Measurements from ENCODE around the gene CCDC107. TPM values are rescaled to one million over a fixed set of nuclear protein-coding genes. Genes with fewer than 3 reads are reported as not detected.
A peak's percentile ranks its signal among the peaks of the same experiment; 100 is the strongest.

Gene CCDC107
- total and polyA plus RNA-seq, 2 donors: 25.6 to 43.2 TPM

DNA sequence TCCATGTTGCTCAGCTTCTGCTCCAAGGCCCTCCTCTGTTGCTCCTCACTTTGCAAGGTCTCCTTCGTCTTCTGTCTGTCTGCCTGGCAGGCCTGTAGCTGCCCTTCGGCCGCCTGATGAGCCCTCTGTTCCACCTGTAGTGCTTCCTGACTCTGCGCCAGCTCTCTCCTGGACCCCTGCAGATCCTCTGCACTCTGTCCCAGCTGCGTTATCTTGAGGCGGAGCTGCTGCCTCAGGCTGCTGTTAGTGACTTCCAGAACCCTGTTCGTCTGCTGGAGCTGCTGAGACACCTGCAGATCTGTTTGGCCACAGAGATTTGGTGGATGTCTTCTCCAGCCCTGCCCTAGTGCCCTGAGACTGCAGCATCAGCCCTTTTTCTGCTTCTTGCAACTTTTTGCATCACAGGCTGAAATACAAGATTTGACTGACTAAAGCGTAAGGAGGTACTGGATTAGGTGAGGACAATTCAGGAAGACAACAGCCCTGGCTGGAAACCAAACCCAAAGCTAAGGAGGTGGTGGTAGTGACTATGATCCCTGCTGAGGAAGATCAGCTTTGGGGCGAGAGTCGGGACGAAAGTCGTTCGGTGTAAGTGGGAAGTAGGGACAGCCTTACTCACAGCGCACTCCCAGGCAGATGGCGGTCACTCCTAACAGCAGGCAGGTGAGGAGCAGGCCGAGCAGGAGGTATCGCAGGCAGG, 42.0 kb upstream of the CCDC107 start:
- Histone ChIP-seq H3K9me3 (ENCODE audit: control insufficient read depth in 2 of 2, insufficient read depth in 1 of 2, low read length in 1 of 2) (peaks cover 0 to 2% of the 10 kb centered on the region in 2 donors), H3K27me3 (ENCODE audit: control insufficient read depth in 2 of 2, insufficient read depth in 1 of 2, low read length in 1 of 2) (no peaks in the 10 kb centered on the region), H3K4me3 (ENCODE audit: low read length in 2 of 2) (peak overlapping the region; percentile 60 to 69), H3K27ac (ENCODE audit: low read depth in 1 of 2, low read length in 1 of 2) (peak overlapping the region; percentile 71 to 78), H3K4me1 (ENCODE audit: control insufficient read depth in 2 of 2, insufficient read depth in 2 of 2, low read length in 2 of 2) (peaks cover 35 to 53% of the 10 kb centered on the region in 2 donors), H3K36me3 (ENCODE audit: control insufficient read depth in 2 of 2, insufficient read depth in 2 of 2, low read length in 1 of 2) (no peaks in the 10 kb centered on the region)
- peak in 1 of 9 donors; percentile 68 for DNase-seq (ENCODE audit: low read depth in 6 of 9, low spot score in 9 of 9)
- WGBS: 82% methylated on average over 17 of the region's 17 CpGs

DNA sequence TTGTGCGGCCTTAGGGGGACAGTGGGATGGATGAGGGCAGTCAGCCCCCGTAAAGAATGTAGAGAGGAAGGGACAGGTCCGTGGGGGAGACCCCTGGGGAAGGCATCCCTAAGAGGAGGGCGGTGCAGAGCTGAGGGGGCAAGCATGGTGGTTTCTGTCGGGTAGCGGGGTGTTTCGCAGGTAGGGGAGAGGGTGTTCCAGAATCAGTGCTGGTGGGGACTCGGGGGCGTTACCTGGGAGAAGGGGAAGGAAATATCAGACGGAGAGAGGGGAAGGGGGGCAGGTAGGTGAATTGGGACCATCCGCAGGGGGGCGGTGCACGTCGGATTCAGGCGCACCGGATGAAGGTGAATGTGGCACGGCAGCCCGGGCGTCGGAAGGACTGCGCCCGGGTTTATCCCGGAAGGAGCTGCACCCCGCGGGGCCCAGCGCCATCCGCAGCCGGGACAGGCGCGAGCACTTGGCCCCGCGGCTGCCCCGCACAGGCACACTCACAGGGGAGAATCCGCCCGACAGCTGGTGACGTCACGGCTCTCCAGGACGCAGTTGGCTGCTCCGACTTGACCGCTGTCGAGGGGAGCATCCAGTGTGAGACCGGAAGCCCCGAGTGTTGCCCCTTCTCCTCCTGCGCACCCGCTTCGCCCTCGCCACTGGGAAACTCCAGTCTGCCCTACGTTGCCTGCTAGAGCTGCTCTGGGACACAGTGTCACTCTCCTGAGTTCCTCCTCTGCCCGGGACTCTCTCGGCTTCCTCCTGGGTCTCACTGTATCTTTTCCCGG, 41.2 kb upstream of the CCDC107 start:
- DNase-seq (ENCODE audit: low read depth in 6 of 9, low spot score in 9 of 9): peak in 5 of 9 donors; percentile 49 to 83 (median 68)
- Histone ChIP-seq H3K27ac (ENCODE audit: low read depth in 1 of 2, low read length in 1 of 2) (peak overlapping the region; percentile 71 to 78), H3K4me1 (ENCODE audit: control insufficient read depth in 2 of 2, insufficient read depth in 2 of 2, low read length in 2 of 2) (peaks cover 35 to 53% of the 10 kb centered on the region in 2 donors), H3K27me3 (ENCODE audit: control insufficient read depth in 2 of 2, insufficient read depth in 1 of 2, low read length in 1 of 2) (no peaks in the 10 kb centered on the region), H3K36me3 (ENCODE audit: control insufficient read depth in 2 of 2, insufficient read depth in 2 of 2, low read length in 1 of 2) (no peaks in the 10 kb centered on the region), H3K4me3 (ENCODE audit: low read length in 2 of 2) (peak overlapping the region; percentile 60 to 69), H3K9me3 (ENCODE audit: control insufficient read depth in 2 of 2, insufficient read depth in 1 of 2, low read length in 1 of 2) (peaks cover 0 to 2% of the 10 kb centered on the region in 2 donors)
- 11% methylated on average over 51 of the region's 51 CpGs for WGBS

DNA sequence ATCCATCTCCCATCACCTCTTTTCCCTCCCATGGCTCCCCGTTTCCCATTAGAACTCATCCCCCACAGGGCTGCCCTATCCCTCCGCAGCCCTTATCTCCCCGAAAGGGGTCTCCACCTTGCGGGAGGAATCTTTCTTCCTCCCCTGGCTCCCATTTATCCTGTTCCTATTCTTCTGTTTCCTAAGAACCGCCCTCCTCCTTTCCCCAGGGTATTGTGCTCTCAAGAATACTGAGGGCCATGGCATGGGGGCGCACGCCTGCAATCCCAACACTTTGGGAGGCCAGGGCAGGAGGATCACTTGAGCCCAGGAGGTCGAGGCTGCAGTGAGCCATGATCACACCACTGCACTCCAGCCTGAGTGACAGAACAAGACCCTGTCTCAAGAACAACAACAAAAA, 40.5 kb upstream of the CCDC107 start:
- WGBS: 78% methylated on average over 8 of the region's 8 CpGs
- H3K27ac ChIP-seq (ENCODE audit: low read depth in 1 of 2, low read length in 1 of 2): peak overlapping the region in 1 of 2 donors; percentile 78
- peaks cover 0 to 2% of the 10 kb centered on the region in 2 donors for H3K9me3 ChIP-seq (ENCODE audit: control insufficient read depth in 2 of 2, insufficient read depth in 1 of 2, low read length in 1 of 2)

DNA sequence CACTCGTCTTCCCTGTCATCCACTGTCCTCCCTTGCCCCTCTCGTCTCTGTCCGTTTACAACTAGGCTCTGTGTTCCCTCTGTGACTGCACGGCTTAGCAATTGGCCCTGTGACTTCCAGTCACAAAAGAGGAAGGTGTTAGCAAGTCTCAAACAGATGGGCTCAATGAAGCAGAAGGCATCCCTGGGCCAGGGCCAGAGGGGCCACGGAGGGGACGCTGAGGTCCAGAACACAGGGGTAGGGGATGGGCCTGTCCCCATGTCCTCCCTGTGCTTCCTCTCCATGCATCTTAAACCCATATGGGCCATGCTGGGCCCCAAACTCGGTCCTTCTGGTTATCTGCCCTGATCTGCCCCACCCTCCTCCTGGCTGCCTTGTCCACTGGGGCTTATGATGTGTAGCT, 39.8 kb upstream of the CCDC107 start, which contains the start of gene CD72:
Gene CD72 (minus strand): TSS at position 89 of the 403 bp plus-strand sequence. CDS start 110 bp downstream, outside the sequence.
- 64% methylated on average over 7 of the region's 7 CpGs for WGBS
- no peaks in the 10 kb centered on the region for H3K36me3 ChIP-seq (ENCODE audit: control insufficient read depth in 2 of 2, insufficient read depth in 2 of 2, low read length in 1 of 2)
- H3K27me3 ChIP-seq (ENCODE audit: control insufficient read depth in 2 of 2, insufficient read depth in 1 of 2, low read length in 1 of 2): no peaks in the 10 kb centered on the region
- H3K4me1 ChIP-seq (ENCODE audit: control insufficient read depth in 2 of 2, insufficient read depth in 2 of 2, low read length in 2 of 2): peaks cover 35 to 53% of the 10 kb centered on the region in 2 donors
- peak within 1 kb of the TSS; percentile 60 to 69 for H3K4me3 ChIP-seq (ENCODE audit: low read length in 2 of 2)
- peaks cover 0 to 2% of the 10 kb centered on the region in 2 donors for H3K9me3 ChIP-seq (ENCODE audit: control insufficient read depth in 2 of 2, insufficient read depth in 1 of 2, low read length in 1 of 2)
- DNase-seq (ENCODE audit: low read depth in 6 of 9, low spot score in 9 of 9): peak in 1 of 9 donors; percentile 31
- H3K27ac ChIP-seq (ENCODE audit: low read depth in 1 of 2, low read length in 1 of 2): peak within 1 kb of the TSS; percentile 76 to 88

More for the DNA sequence above, 40.5 kb upstream of the CCDC107 start:
- H3K36me3 ChIP-seq (ENCODE audit: control insufficient read depth in 2 of 2, insufficient read depth in 2 of 2, low read length in 1 of 2): no peaks in the 10 kb centered on the region
- H3K27me3 ChIP-seq (ENCODE audit: control insufficient read depth in 2 of 2, insufficient read depth in 1 of 2, low read length in 1 of 2): no peaks in the 10 kb centered on the region
- DNase-seq (ENCODE audit: low read depth in 6 of 9, low spot score in 9 of 9): no peak
- H3K4me1 ChIP-seq (ENCODE audit: control insufficient read depth in 2 of 2, insufficient read depth in 2 of 2, low read length in 2 of 2): peaks cover 35 to 53% of the 10 kb centered on the region in 2 donors
- H3K4me3 ChIP-seq (ENCODE audit: low read length in 2 of 2): peak overlapping the region; percentile 60 to 69

DNA sequence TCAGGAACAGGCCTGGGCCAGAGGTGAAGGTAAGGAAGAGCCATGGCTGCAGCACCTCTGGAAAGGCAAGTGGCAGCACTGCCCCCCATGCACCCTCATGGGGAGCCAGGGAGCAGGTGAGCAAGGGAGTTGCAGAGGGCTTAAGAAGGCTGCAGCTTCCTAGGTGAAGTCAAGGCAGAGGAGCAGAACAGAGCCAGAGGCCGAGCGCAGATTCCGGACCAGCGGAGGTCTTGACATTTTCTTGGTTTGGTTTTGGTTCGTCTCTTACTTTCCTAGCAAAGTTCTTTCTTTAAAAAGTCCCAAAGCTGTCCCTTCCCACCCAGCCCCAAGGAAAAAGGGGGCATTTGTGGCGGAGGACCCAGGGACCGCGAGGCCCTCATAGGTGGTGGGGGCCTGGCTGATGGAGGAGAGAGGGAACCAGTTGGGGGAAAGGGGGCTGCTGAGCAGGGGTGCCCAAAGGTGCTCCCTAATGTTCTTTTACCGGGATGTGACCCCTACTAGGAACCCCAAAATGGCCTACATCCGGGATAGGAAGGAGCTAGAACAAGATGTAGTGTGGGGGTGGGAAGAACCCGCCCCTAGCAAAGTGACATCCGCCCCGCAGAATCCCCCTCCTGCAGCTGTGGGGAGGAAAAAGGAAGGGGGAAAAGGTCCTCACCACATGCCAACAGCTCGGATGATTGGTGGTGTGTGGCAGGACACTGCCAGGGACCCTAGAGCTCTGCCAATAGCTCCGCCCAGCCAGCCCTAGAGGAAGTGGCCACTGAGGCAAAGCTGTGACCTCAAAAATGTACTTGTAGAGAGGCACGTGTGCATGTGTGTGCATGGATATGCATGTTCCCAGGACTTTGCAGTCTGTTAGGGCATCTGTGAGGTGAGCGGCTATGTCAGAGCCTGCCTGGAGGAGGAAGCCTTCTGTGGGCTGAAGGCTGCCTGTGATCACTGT, 39.0 kb upstream of the CCDC107 start:
- H3K27ac ChIP-seq (ENCODE audit: low read depth in 1 of 2, low read length in 1 of 2): peak overlapping the region; percentile 76 to 88
- WGBS: 64% methylated on average over 17 of the region's 17 CpGs
- peak in 6 of 9 donors; percentile 45 to 80 (median 56) for DNase-seq (ENCODE audit: low read depth in 6 of 9, low spot score in 9 of 9)

DNA sequence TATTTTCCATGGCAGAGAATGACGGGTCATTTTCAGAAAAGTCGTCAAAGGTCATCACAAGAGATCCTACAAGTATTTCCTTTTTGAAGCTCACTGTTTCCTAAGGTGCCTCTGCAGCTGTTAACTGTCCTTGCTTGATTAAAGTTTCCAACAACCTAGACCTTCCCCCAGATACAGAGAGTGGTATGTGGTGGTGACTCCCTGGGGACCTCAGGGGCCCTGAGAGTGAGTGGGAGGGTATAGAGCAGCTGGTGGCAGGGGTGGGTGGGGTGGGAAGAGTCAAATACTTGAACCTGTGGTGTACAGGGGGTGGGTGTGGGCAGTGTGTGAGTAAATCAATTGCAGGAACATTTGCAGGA, 38.3 kb upstream of the CCDC107 start:
- Histone ChIP-seq H3K27ac (ENCODE audit: low read depth in 1 of 2, low read length in 1 of 2) (peak overlapping the region; percentile 71 to 88), H3K4me3 (ENCODE audit: low read length in 2 of 2) (no peak overlapping the region), H3K36me3 (ENCODE audit: control insufficient read depth in 2 of 2, insufficient read depth in 2 of 2, low read length in 1 of 2) (no peaks in the 10 kb centered on the region), H3K4me1 (ENCODE audit: control insufficient read depth in 2 of 2, insufficient read depth in 2 of 2, low read length in 2 of 2) (peaks cover 35 to 53% of the 10 kb centered on the region in 2 donors), H3K9me3 (ENCODE audit: control insufficient read depth in 2 of 2, insufficient read depth in 1 of 2, low read length in 1 of 2) (peaks cover 0 to 2% of the 10 kb centered on the region in 2 donors), H3K27me3 (ENCODE audit: control insufficient read depth in 2 of 2, insufficient read depth in 1 of 2, low read length in 1 of 2) (no peaks in the 10 kb centered on the region)
- peak in 1 of 9 donors; percentile 64 for DNase-seq (ENCODE audit: low read depth in 6 of 9, low spot score in 9 of 9)
- WGBS: 33% methylated on average over 2 of the region's 2 CpGs

More for the DNA sequence above, 39.0 kb upstream of the CCDC107 start:
- Histone ChIP-seq H3K27me3 (ENCODE audit: control insufficient read depth in 2 of 2, insufficient read depth in 1 of 2, low read length in 1 of 2) (no peaks in the 10 kb centered on the region), H3K9me3 (ENCODE audit: control insufficient read depth in 2 of 2, insufficient read depth in 1 of 2, low read length in 1 of 2) (peaks cover 0 to 2% of the 10 kb centered on the region in 2 donors), H3K36me3 (ENCODE audit: control insufficient read depth in 2 of 2, insufficient read depth in 2 of 2, low read length in 1 of 2) (no peaks in the 10 kb centered on the region), H3K4me3 (ENCODE audit: low read length in 2 of 2) (no peak overlapping the region), H3K4me1 (ENCODE audit: control insufficient read depth in 2 of 2, insufficient read depth in 2 of 2, low read length in 2 of 2) (peaks cover 35 to 53% of the 10 kb centered on the region in 2 donors)

DNA sequence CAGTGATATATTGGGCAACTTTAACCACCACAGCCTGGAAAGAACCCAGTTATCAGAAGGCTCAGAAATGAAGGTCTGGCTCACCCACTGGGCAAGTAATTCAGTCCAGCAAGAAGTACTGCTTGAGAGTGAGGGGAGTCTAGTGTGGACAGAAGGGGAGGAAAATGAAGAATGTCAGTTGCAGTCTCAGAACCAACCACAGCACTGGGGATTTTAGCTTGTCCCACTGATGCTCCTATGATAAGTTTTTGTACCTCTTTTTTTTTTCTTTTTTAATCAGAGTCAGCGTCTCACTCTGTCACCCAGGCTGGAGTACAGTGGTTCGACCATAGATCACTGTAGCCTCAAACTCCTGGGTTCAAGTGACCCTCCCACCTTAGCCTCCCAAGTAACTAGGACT, 30.5 kb upstream of the CCDC107 start:
- no peaks in the 10 kb centered on the region for H3K9me3 ChIP-seq (ENCODE audit: control insufficient read depth in 2 of 2, insufficient read depth in 1 of 2, low read length in 1 of 2)
- no peaks in the 10 kb centered on the region for H3K4me1 ChIP-seq (ENCODE audit: control insufficient read depth in 2 of 2, insufficient read depth in 2 of 2, low read length in 2 of 2)
- 96% methylated on average over 2 of the region's 2 CpGs for WGBS
- no peaks in the 10 kb centered on the region for H3K36me3 ChIP-seq (ENCODE audit: control insufficient read depth in 2 of 2, insufficient read depth in 2 of 2, low read length in 1 of 2)
- H3K27ac ChIP-seq (ENCODE audit: low read depth in 1 of 2, low read length in 1 of 2): no peak overlapping the region
- DNase-seq (ENCODE audit: low read depth in 6 of 9, low spot score in 9 of 9): no peak
- H3K27me3 ChIP-seq (ENCODE audit: control insufficient read depth in 2 of 2, insufficient read depth in 1 of 2, low read length in 1 of 2): no peaks in the 10 kb centered on the region
- no peak overlapping the region for H3K4me3 ChIP-seq (ENCODE audit: low read length in 2 of 2)

DNA sequence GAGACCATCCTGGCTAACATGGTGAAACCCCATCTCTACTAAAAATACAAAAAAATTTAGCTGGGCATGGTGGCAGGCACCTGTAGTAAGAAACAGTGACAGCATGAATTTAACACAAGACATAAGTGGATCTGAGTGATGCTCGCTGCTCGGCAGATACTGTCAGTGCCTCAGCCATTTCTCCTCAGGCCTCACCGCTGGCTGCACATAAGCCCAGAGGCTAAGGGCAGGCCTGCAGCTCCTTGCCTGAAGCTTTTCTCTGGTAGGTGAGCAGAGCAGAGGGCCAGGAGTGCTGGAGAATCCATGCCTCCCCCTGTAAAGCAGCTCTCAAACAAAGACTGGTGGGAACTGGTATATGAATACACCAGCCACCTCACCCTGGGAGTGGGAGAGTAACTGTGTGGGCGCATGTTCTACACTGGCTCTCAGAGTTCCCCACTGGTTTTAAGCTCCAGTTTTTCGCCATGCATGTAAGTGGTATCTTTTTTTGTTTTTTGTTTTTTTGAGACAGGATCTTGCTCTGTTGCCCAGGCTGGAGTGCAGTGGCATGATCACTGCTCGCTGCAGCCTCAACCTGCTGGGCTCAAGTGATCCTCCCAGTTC, 29.6 kb upstream of the CCDC107 start:
- no peak overlapping the region for H3K27ac ChIP-seq (ENCODE audit: low read depth in 1 of 2, low read length in 1 of 2)
- H3K4me3 ChIP-seq (ENCODE audit: low read length in 2 of 2): no peak overlapping the region
- no peaks in the 10 kb centered on the region for H3K4me1 ChIP-seq (ENCODE audit: control insufficient read depth in 2 of 2, insufficient read depth in 2 of 2, low read length in 2 of 2)
- no peaks in the 10 kb centered on the region for H3K27me3 ChIP-seq (ENCODE audit: control insufficient read depth in 2 of 2, insufficient read depth in 1 of 2, low read length in 1 of 2)
- no peak for DNase-seq (ENCODE audit: low read depth in 6 of 9, low spot score in 9 of 9)
- WGBS: 99% methylated on average over 6 of the region's 6 CpGs
- no peaks in the 10 kb centered on the region for H3K36me3 ChIP-seq (ENCODE audit: control insufficient read depth in 2 of 2, insufficient read depth in 2 of 2, low read length in 1 of 2)
- H3K9me3 ChIP-seq (ENCODE audit: control insufficient read depth in 2 of 2, insufficient read depth in 1 of 2, low read length in 1 of 2): no peaks in the 10 kb centered on the region

Measured in thymus (tissue), 11 donors.